Esophagus muscularis mucosa (tissue), 3 donors: ENCODE results near the gene HPN.
"Not testable (repeated sequence)": the region's sequence is repeated elsewhere in the genome, so short reads cannot be mapped to it uniquely, and the experiment has no call there.

Experiments
- POLR2AphosphoS5 ChIP-seq, 2 donors: sonication (generic); formaldehyde crosslinking; IDR thresholded peaks; one replicate each; pipeline ENCODE4 v1.6.1; 2017; ENCODE audit warnings: antibody characterized with exemption in 2 of 2
- TF ChIP-seq, protein P1 (sequence below), 3 experiments: fragments of 200-600 bp in 2 of 3; fragments of 450-650 bp in 1 of 3; sonication (generic) in 2 of 3; IDR thresholded peaks; one replicate each; pipeline ENCODE4 v1.5.1; 2017 to 2019; ENCODE audit warnings: antibody characterized with exemption in 3 of 3, mild to moderate bottlenecking in 2 of 3, moderate library complexity in 1 of 3

GRCh38 chr19:35103614-35104013 is 62.1 kb downstream of the HPN start:
- TF ChIP-seq, protein P1, sequence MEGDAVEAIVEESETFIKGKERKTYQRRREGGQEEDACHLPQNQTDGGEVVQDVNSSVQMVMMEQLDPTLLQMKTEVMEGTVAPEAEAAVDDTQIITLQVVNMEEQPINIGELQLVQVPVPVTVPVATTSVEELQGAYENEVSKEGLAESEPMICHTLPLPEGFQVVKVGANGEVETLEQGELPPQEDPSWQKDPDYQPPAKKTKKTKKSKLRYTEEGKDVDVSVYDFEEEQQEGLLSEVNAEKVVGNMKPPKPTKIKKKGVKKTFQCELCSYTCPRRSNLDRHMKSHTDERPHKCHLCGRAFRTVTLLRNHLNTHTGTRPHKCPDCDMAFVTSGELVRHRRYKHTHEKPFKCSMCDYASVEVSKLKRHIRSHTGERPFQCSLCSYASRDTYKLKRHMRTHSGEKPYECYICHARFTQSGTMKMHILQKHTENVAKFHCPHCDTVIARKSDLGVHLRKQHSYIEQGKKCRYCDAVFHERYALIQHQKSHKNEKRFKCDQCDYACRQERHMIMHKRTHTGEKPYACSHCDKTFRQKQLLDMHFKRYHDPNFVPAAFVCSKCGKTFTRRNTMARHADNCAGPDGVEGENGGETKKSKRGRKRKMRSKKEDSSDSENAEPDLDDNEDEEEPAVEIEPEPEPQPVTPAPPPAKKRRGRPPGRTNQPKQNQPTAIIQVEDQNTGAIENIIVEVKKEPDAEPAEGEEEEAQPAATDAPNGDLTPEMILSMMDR (IDR thresholded peaks at IDR 0.05) = not testable (repeated sequence)
- TF ChIP-seq POLR2AphosphoS5 (IDR thresholded peaks at IDR 0.05) = not testable (repeated sequence)
